GM18526 (cell line): ENCODE measurements around the gene ZBED2.

Experiments
- POLR2A ChIP-seq: IDR thresholded peaks from 3 replicates; pipeline ENCODE4 v1.6.1; 2011; ENCODE audit not compliant: insufficient read length; ENCODE audit errors: extremely low read depth

The ZBED2 gene

DNA sequence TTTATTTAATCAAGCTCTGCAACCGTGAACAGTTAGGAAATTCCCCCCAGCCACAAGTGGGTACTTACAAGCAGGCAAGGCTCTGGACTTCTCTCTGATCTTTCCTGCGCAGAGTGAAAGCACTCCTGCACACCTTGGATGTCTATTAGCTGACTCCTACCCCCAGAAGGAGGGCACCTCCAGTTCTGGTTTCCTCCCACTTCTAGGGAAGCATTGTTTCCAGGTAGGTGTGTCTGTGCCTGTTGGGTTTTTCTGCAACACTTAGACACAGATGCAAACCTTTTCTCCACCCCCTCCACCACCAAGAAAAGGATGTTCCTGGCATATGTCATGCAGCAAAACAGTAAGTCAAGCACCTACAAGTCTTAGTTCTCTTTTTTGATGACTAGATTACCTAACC is at the start of gene ZBED2:
Gene ZBED2 (minus strand): TSS at position 115 of the 400 bp plus-strand sequence. CDS start 1,145 bp downstream, outside the sequence.
- TF ChIP-seq POLR2A, result no peak

DNA sequence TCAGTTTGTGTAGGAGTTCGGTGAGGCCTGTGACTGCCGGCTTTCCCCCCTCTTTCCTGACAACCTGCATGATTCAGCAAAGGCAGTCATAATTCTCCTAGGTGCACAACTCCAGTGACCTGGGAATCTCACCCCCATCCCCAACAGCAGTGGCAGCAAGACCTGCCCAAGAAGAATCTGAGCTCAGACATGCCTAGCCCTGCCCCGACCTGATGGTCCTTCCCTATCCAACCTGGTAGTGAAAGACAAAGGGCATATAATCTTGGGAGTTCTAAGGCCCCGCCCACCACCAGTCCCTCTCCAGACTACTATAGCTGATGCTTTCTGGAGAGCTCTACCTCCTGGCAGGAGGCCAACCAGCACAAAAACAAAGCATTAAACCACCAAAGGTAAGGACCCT is 44.2 kb upstream of the ZBED2 start:
- no peak for TF ChIP-seq POLR2A

DNA sequence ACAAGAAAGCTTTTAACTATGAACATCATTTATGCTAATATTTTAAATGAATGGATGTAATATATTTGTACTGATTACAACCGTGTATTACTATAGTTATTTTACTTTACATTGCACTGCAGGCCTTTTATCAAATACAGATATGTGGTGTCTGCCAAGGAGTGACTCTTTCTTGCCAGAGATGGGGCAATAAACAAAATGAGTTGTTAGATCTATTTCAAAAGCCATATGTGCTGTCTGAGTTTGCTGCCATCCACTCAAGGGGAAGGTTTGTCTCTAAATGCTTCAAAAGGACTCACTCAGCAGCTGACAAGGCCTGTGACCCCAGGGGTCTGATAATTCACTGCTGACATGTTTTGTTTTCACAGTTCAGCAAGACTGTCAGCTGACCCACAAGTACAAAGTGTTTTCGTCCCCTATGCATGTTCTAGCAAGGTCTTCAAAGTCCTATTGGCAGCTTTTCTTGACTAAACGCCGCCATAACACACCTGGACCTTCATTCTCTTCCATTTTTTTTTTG is 41.3 kb upstream of the ZBED2 start:
- TF ChIP-seq POLR2A, result no peak

DNA sequence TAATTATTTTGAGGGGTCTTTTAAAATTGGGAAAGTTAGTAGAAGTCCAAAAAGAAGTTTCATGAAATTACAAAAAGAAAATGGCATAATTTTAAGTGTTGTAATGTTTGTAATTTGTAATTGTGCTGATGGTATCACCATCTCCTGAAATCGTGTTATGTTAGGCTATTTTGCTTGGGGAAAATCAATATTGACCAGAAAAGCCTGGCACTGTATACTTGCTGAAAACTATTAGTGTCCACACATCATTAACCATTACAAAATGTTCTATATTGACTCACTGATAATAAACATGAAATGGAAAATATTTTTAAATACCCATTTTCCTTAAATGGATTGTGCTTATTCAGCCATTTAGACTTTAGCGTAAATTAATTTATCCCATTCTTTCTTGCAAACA is 40.3 kb upstream of the ZBED2 start:
- TF ChIP-seq POLR2A, result no peak

DNA sequence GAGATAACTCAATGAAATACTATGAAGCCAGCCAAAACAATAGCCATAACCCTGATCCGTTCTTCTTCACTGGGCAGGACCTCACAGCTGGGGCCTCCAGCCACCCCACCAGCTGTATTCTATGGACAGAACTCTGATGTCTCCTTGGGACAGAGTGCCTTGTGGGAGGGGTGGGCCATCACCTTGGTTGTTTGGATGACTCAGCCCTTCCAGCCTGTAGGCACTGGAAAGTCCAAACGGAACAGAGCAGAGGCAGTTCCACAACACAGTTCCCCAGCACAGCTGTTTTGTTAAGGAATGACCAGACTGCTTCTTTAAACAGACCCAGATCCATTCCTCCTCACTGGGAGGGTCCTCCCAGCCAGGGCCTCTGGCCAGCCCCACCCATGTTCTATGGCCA is 31.9 kb upstream of the ZBED2 start:
- TF ChIP-seq POLR2A, result no peak

GRCh38 chr3:111621535-111621934 is 26.4 kb upstream of the ZBED2 start:
- no peak for TF ChIP-seq POLR2A

DNA sequence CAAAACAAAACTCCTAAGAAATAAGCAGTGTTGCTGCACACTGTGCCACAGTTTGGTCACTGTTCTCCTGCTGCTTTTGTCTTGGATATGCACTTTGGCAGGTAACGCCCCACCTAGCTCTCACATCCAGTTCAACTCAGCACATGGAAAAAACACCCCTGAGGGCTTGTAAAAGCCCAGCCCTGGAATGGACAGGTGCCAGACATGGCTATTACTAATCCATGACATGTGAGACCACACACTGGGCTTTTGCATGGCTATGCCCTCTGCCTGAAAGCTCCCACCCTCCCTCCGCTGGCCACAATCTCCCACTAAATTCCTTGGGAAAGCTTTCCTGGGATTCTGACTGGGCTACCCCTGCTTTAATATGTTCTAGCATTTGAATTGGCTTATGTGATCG is 24.7 kb upstream of the ZBED2 start:
- TF ChIP-seq POLR2A, result no peak

- TF ChIP-seq POLR2A, result no peak
Measured at GRCh38 chr3:111618945-111619344, 23.8 kb upstream of the ZBED2 start.

- TF ChIP-seq POLR2A, result no peak
Measured at GRCh38 chr3:111617912-111618601, 22.9 kb upstream of the ZBED2 start.

DNA sequence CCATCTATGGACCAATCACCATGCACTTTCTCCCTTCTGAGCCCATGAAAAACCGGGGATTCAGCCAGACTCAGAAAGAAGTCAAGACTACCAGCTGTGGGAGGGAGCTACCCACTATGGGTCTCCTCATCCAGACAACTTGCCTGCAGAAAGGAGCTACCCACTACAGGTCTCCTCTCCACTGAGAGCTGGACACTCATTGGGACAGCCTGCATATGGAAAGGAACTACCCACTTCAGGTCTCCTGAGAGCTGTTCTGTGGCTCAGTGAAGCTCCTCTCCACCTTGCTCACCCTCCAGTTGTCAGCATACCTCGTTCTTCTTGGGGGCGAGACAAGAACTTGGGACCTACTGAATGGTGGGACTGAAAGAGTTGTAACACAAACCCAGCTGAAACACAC is 22.3 kb upstream of the ZBED2 start:
- no peak for TF ChIP-seq POLR2A

GRCh38 chr3:111616417-111617105 is 21.4 kb upstream of the ZBED2 start:
- TF ChIP-seq POLR2A, result no peak

DNA sequence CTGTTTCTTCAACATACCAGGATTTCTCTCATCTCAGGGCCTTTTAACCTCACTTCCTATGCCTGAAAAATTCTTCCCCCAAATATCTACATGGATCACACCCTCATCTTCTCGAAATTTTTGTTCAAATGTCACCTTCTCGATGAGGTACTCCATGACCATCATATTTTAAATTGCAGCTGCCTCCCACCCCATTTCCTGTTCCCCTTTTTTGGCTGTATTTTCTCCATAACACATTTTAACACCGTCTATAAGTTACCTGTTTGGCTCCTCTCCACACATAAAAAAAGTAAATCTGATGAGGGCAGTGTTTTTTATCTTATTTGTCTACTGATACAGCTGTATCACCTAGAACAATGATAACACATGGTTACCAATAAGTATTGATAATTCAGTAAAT is 20.7 kb upstream of the ZBED2 start:
- no peak for TF ChIP-seq POLR2A

DNA sequence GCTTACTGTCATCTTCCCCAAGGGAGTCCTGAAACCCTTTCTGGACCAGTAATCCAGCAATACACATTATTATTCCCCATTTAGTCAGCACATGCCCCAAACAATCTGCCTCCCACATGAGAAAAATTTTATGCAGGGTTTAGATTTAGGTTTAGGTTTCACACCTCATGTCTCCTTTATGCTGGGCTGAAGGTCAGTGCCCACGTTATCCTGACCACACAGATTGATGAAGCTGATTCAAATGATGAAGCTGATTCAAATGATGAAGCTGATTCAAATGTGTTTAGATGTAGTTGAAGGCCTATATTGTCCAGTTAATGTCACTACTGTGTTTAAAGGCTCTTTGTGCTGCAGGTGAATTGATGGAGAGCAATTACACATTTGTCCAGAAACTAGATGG is 18.1 kb upstream of the ZBED2 start:
- TF ChIP-seq POLR2A, result no peak

DNA sequence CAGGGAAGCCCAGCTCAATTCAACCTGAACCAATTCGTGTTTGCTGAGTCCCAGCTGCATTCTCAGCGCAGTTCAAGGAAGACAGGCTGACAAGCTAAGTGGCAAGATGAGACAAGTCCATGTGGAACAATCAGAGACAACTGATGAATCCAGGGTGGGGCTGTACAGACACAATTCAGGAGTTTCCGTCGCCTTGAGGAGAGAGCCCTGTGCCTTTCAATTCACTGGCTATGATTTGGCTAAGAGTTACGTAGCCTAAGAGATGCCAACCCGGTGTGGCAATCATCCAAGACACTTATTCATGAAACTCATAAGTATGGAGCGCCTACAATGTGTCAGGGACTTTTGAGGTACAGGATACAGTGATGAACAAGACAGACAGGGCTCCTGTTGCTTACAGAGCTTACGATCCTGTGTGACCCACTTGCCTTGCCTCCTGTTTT is 15.5 kb upstream of the ZBED2 start:
- TF ChIP-seq POLR2A, result no peak

- TF ChIP-seq POLR2A, result no peak
Measured at GRCh38 chr3:111610189-111610588, 15.0 kb upstream of the ZBED2 start.

DNA sequence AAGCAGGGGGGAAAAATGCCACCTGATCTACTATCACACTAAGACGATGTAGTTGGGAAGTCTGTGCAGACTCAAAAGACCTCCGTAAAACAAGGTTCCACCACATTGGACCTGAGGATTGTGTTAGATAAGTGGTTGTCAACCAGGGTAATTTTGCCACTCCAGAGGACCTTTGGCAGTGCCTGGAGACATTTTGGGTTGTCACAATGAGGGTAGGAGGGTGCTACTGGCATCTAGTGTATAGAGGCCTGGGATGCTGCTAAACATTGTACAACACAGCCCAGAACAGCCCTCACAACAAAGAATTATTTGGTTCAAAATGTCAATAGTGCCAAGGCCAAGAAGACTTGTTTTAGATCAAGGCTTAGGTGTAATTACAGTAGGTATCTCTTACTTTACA is 14.6 kb upstream of the ZBED2 start:
- no peak for TF ChIP-seq POLR2A
